ENCODE measurements around the gene CACNA1D.

The CACNA1D gene

DNA sequence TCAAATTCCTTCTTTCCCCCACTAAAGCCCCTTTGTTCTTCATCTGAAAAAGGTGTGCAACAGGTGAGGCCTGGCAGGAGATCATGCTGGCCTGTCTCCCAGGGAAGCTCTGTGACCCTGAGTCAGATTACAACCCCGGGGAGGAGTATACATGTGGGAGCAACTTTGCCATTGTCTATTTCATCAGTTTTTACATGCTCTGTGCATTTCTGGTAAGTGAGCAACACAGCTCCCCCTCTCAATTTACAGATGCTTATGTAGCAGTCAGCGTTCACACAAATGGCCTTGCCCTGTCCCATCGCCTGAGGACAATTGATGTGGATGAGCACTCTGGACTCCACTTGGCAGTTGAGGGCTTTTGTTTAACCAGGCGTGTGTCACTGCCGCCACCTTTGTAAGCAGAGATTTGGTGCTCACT, 281.4 kb downstream of the CACNA1D start:
- no peak overlapping the region for H3K4me3 ChIP-seq (ENCODE audit: low read length)
- 90% methylated on average over 5 of the region's 5 CpGs for WGBS
- no peaks in the 10 kb centered on the region for H3K4me1 ChIP-seq (ENCODE audit: insufficient read depth, low read length)
- no peaks in the 10 kb centered on the region for H3K27me3 ChIP-seq (ENCODE audit: insufficient read depth, low read length)
- no peak overlapping the region for H3K27ac ChIP-seq (ENCODE audit: low read depth, low read length)
- H3K36me3 ChIP-seq (ENCODE audit: insufficient read depth, low read length), result no peaks in the 10 kb centered on the region
- H3K9me3 ChIP-seq (ENCODE audit: insufficient read depth, low read depth, low read length), result no peaks in the 10 kb centered on the region
- no peak overlapping the region for H3K9ac ChIP-seq (ENCODE audit: low read depth, low read length)

DNA sequence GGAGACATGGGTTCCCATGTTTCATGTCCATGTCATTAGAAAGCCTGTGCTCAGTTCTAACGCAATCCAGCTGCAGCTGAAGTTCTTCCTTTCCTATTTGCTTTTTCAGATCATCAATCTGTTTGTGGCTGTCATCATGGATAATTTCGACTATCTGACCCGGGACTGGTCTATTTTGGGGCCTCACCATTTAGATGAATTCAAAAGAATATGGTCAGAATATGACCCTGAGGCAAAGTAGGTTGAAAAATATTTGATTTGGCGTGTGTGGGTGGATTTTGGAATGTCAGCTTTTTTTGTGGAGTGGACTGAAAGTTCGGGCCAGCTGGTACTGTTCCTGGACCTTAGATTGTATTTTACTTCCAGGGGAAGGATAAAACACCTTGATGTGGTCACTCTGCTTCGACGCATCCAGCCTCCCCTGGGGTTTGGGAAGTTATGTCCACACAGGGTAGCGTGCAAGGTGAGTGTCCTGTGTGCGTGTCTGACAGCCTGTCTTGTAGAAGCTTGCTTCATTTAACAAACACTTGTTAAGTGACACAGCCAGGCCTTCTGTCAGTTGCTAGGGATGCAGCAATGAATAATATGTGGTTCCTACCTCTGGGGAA, 282.2 kb downstream of the CACNA1D start:
- no peak overlapping the region for H3K27ac ChIP-seq (ENCODE audit: low read depth, low read length)
- no peaks in the 10 kb centered on the region for H3K9me3 ChIP-seq (ENCODE audit: insufficient read depth, low read depth, low read length)
- WGBS, result 91% methylated on average over 9 of the region's 9 CpGs
- H3K4me1 ChIP-seq (ENCODE audit: insufficient read depth, low read length), result no peaks in the 10 kb centered on the region
- H3K9ac ChIP-seq (ENCODE audit: low read depth, low read length), result no peak overlapping the region
- H3K4me3 ChIP-seq (ENCODE audit: low read length), result no peak overlapping the region
- no peaks in the 10 kb centered on the region for H3K27me3 ChIP-seq (ENCODE audit: insufficient read depth, low read length)
- H3K36me3 ChIP-seq (ENCODE audit: insufficient read depth, low read length), result no peaks in the 10 kb centered on the region

- 93% methylated on average over 8 of the region's 8 CpGs for WGBS
- Histone ChIP-seq H3K9me3 (ENCODE audit: insufficient read depth, low read depth, low read length) (no peaks in the 10 kb centered on the region), H3K9ac (ENCODE audit: low read depth, low read length) (no peak overlapping the region), H3K27ac (ENCODE audit: low read depth, low read length) (no peak overlapping the region), H3K4me3 (ENCODE audit: low read length) (no peak overlapping the region), H3K36me3 (ENCODE audit: insufficient read depth, low read length) (no peaks in the 10 kb centered on the region), H3K27me3 (ENCODE audit: insufficient read depth, low read length) (no peaks in the 10 kb centered on the region), H3K4me1 (ENCODE audit: insufficient read depth, low read length) (no peaks in the 10 kb centered on the region)
These were observed 283.1 kb downstream of the CACNA1D start for GRCh38 chr3:53777468-53777867.

- Histone ChIP-seq H3K9me3 (ENCODE audit: insufficient read depth, low read depth, low read length) (no peaks in the 10 kb centered on the region), H3K4me3 (ENCODE audit: low read length) (no peak overlapping the region), H3K27me3 (ENCODE audit: insufficient read depth, low read length) (no peaks in the 10 kb centered on the region), H3K27ac (ENCODE audit: low read depth, low read length) (no peak overlapping the region), H3K36me3 (ENCODE audit: insufficient read depth, low read length) (no peaks in the 10 kb centered on the region), H3K4me1 (ENCODE audit: insufficient read depth, low read length) (no peaks in the 10 kb centered on the region), H3K9ac (ENCODE audit: low read depth, low read length) (no peak overlapping the region)
- 95% methylated on average over 3 of the region's 3 CpGs for WGBS
These were observed 283.7 kb downstream of the CACNA1D start for GRCh38 chr3:53778153-53778552.

DNA sequence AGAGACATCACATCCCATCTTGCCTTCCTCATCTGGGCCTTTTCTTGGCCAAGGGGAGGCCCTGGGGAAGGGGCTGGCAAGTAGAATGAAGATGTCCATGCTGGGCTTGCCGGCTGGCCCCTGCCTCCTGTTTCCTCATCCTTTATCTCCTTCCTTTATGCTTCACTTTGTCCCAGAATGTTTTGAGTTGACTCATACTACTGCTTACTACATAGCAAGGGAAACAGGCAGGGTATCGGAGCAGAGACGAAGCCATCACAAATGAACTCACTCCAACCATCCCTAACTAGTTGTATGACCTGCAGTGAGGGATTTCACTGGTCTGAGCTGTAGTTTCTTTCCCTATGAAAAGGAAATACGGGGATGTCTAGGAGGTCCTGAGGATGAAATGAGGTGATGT, 285.8 kb downstream of the CACNA1D start:
- Histone ChIP-seq H3K9ac (ENCODE audit: low read depth, low read length) (no peak overlapping the region), H3K4me3 (ENCODE audit: low read length) (no peak overlapping the region), H3K27me3 (ENCODE audit: insufficient read depth, low read length) (no peaks in the 10 kb centered on the region), H3K27ac (ENCODE audit: low read depth, low read length) (no peak overlapping the region), H3K9me3 (ENCODE audit: insufficient read depth, low read depth, low read length) (no peaks in the 10 kb centered on the region), H3K36me3 (ENCODE audit: insufficient read depth, low read length) (no peaks in the 10 kb centered on the region), H3K4me1 (ENCODE audit: insufficient read depth, low read length) (no peaks in the 10 kb centered on the region)
- 86% methylated on average over 4 of the region's 4 CpGs for WGBS

DNA sequence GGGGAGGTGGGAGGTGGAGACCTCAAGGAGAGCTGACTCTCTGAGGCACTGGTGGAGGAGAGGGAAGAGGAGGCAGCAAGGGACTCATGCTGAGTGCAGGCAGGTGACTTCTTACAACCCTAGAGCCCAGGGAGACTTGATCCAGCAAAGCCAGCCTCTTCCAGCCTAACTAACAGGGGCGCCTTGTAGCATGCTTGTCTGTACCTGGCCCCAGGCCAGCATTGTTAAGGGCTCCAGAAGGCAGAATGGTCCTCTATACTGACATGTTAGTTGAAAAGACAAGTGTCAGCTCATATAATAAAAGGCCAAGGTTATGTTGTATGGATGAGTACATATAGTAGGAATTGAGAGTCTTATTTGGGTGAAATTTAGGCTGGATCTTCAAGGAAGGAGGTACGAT, 286.4 kb downstream of the CACNA1D start:
- WGBS, result 92% methylated on average over 2 of the region's 2 CpGs
- Histone ChIP-seq H3K36me3 (ENCODE audit: insufficient read depth, low read length) (no peaks in the 10 kb centered on the region), H3K4me3 (ENCODE audit: low read length) (no peak overlapping the region), H3K4me1 (ENCODE audit: insufficient read depth, low read length) (no peaks in the 10 kb centered on the region), H3K27ac (ENCODE audit: low read depth, low read length) (no peak overlapping the region), H3K9me3 (ENCODE audit: insufficient read depth, low read depth, low read length) (no peaks in the 10 kb centered on the region), H3K27me3 (ENCODE audit: insufficient read depth, low read length) (no peaks in the 10 kb centered on the region), H3K9ac (ENCODE audit: low read depth, low read length) (no peak overlapping the region)

GRCh38 chr3:53787016-53787415, 292.6 kb downstream of the CACNA1D start:
- no peaks in the 10 kb centered on the region for H3K36me3 ChIP-seq (ENCODE audit: insufficient read depth, low read length)
- no peak overlapping the region for H3K27ac ChIP-seq (ENCODE audit: low read depth, low read length)
- H3K9ac ChIP-seq (ENCODE audit: low read depth, low read length), result no peak overlapping the region
- H3K27me3 ChIP-seq (ENCODE audit: insufficient read depth, low read length), result no peaks in the 10 kb centered on the region
- WGBS, result 89% methylated on average over 9 of the region's 9 CpGs
- H3K9me3 ChIP-seq (ENCODE audit: insufficient read depth, low read depth, low read length), result no peaks in the 10 kb centered on the region
- H3K4me1 ChIP-seq (ENCODE audit: insufficient read depth, low read length), result no peaks in the 10 kb centered on the region
- H3K4me3 ChIP-seq (ENCODE audit: low read length), result no peak overlapping the region

DNA sequence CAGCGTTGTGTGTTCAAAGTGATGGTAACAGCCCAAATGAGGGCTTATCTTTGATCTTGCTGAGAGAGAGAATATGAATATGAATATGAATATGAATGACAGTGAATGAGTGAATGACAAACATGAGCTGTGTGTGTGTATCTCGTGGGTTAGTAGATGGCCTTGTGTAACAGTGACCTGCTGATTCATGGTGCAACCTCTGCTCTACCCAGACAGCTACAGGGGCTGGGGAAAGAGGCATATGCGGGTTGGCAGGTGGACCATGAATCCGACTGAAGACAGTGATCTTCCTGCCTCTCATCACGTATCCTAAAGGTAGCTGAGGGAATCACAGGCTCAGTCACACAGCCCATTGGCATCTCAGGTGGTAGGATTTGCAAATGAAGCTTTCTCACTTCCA, 293.6 kb downstream of the CACNA1D start:
- no peak overlapping the region for H3K27ac ChIP-seq (ENCODE audit: low read depth, low read length)
- H3K9ac ChIP-seq (ENCODE audit: low read depth, low read length), result no peak overlapping the region
- no peaks in the 10 kb centered on the region for H3K4me1 ChIP-seq (ENCODE audit: insufficient read depth, low read length)
- H3K27me3 ChIP-seq (ENCODE audit: insufficient read depth, low read length), result no peaks in the 10 kb centered on the region
- no peak overlapping the region for H3K4me3 ChIP-seq (ENCODE audit: low read length)
- no peaks in the 10 kb centered on the region for H3K36me3 ChIP-seq (ENCODE audit: insufficient read depth, low read length)
- H3K9me3 ChIP-seq (ENCODE audit: insufficient read depth, low read depth, low read length), result no peaks in the 10 kb centered on the region
- WGBS, result 73% methylated on average over 5 of the region's 5 CpGs

- Histone ChIP-seq H3K4me1 (ENCODE audit: insufficient read depth, low read length) (peaks cover 2% of the 10 kb centered on the region; the same call in 1 of the 2 replicates), H3K9me3 (ENCODE audit: insufficient read depth, low read depth, low read length) (no peaks in the 10 kb centered on the region), H3K27me3 (ENCODE audit: insufficient read depth, low read length) (no peaks in the 10 kb centered on the region), H3K9ac (ENCODE audit: low read depth, low read length) (no peak overlapping the region), H3K36me3 (ENCODE audit: insufficient read depth, low read length) (no peaks in the 10 kb centered on the region), H3K4me3 (ENCODE audit: low read length) (no peak overlapping the region), H3K27ac (ENCODE audit: low read depth, low read length) (no peak overlapping the region)
- 91% methylated on average over 16 of the region's 16 CpGs for WGBS
These were observed 295.0 kb downstream of the CACNA1D start for GRCh38 chr3:53789459-53789858.

GRCh38 chr3:53790470-53790869, 296.1 kb downstream of the CACNA1D start:
- Histone ChIP-seq H3K9me3 (ENCODE audit: insufficient read depth, low read depth, low read length) (no peaks in the 10 kb centered on the region), H3K4me1 (ENCODE audit: insufficient read depth, low read length) (peaks cover 8% of the 10 kb centered on the region; the same call in 1 of the 2 replicates), H3K36me3 (ENCODE audit: insufficient read depth, low read length) (no peaks in the 10 kb centered on the region), H3K27me3 (ENCODE audit: insufficient read depth, low read length) (no peaks in the 10 kb centered on the region), H3K4me3 (ENCODE audit: low read length) (no peak overlapping the region), H3K9ac (ENCODE audit: low read depth, low read length) (no peak overlapping the region), H3K27ac (ENCODE audit: low read depth, low read length) (no peak overlapping the region)
- WGBS, result 95% methylated on average over 5 of the region's 5 CpGs

- no peaks in the 10 kb centered on the region for H3K27me3 ChIP-seq (ENCODE audit: insufficient read depth, low read length)
- H3K9me3 ChIP-seq (ENCODE audit: insufficient read depth, low read depth, low read length), result no peaks in the 10 kb centered on the region
- 93% methylated on average over 7 of the region's 7 CpGs for WGBS
- H3K36me3 ChIP-seq (ENCODE audit: insufficient read depth, low read length), result no peaks in the 10 kb centered on the region
- no peak overlapping the region for H3K9ac ChIP-seq (ENCODE audit: low read depth, low read length)
- peaks cover 8% of the 10 kb centered on the region; the same call in 1 of the 2 replicates for H3K4me1 ChIP-seq (ENCODE audit: insufficient read depth, low read length)
- H3K27ac ChIP-seq (ENCODE audit: low read depth, low read length), result no peak overlapping the region
- no peak overlapping the region for H3K4me3 ChIP-seq (ENCODE audit: low read length)
These were observed 296.9 kb downstream of the CACNA1D start for GRCh38 chr3:53791317-53791716.

GRCh38 chr3:53792866-53793265, 298.5 kb downstream of the CACNA1D start:
- no peaks in the 10 kb centered on the region for H3K36me3 ChIP-seq (ENCODE audit: insufficient read depth, low read length)
- H3K27ac ChIP-seq (ENCODE audit: low read depth, low read length), result no peak overlapping the region
- 88% methylated on average over 3 of the region's 3 CpGs for WGBS
- no peak overlapping the region for H3K4me3 ChIP-seq (ENCODE audit: low read length)
- no peaks in the 10 kb centered on the region for H3K27me3 ChIP-seq (ENCODE audit: insufficient read depth, low read length)
- no peaks in the 10 kb centered on the region for H3K9me3 ChIP-seq (ENCODE audit: insufficient read depth, low read depth, low read length)
- peaks cover 8% of the 10 kb centered on the region; the same call in 1 of the 2 replicates for H3K4me1 ChIP-seq (ENCODE audit: insufficient read depth, low read length)
- H3K9ac ChIP-seq (ENCODE audit: low read depth, low read length), result no peak overlapping the region

Measured in HUES64 (cell line).